Thoracic aorta (tissue), 2 donors: ENCODE measurements around the gene SPINT1. TPM values are rescaled to one million over a fixed set of nuclear protein-coding genes. Genes with fewer than 3 reads are reported as not detected.
A peak's percentile ranks its signal among the peaks of the same experiment; 100 is the strongest.

Source experiments
- ATAC-seq: fragments of 150-250 bp; one replicate; pipeline ENCODE4 v1.8.0; 2017; ENCODE audit warnings: low read depth; ENCODE audit not compliant: insufficient number of reproducible peaks, low FRiP score
- DNase-seq: peaks from one replicate; pipeline ENCODE4 v3.0.0-alpha.2; 2020; ENCODE audit warnings: low spot score
- H3K27ac ChIP-seq, 2 donors: fragments of 200-600 bp; sonication (generic); 1 replicate in 1 of 2; 2 replicates in 1 of 2; pipeline ENCODE4 v1.5.1; 2016; ENCODE audit warnings: mild to moderate bottlenecking in 2 of 2, moderate library complexity in 2 of 2
- H3K27me3 ChIP-seq: fragments of 200-600 bp; sonication (generic); replicated peaks from 2 replicates; pipeline ENCODE4 v1.6.0; 2016; ENCODE audit warnings: mild to moderate bottlenecking; ENCODE audit not compliant: insufficient read depth
- H3K36me3 ChIP-seq: fragments of 200-600 bp; sonication (generic); one replicate; pipeline ENCODE4 v1.5.1; 2016
- H3K4me1 ChIP-seq, 2 donors: fragments of 200-600 bp; sonication (generic); 1 replicate in 1 of 2; 2 replicates in 1 of 2; pipeline versions ENCODE4 v1.5.1 to v1.6.0; 2016; ENCODE audit warnings: low read depth in 2 of 2, mild to moderate bottlenecking in 1 of 2; ENCODE audit not compliant: control insufficient read depth in 1 of 2
- H3K4me3 ChIP-seq: fragments of 200-600 bp; sonication (generic); 2 replicates; pipeline ENCODE4 v1.5.1; 2016; ENCODE audit warnings: mild to moderate bottlenecking
- H3K9me3 ChIP-seq: fragments of 200-600 bp; sonication (generic); 2 replicates; pipeline ENCODE4 v1.5.1; 2016
- total RNA-seq, 2 donors: library from RNA; depleted of rRNA; stranded (reverse); fragments of >200 nt; gene quantifications; one replicate each; pipeline versions ENCODE4 v1.1.0 to v1.2.3, GENCODE V29; 2016
- TF ChIP-seq, protein P1 (sequence below): fragments of 200-600 bp; sonication (generic); IDR thresholded peaks from one replicate; pipeline ENCODE4 v1.5.1; 2019; ENCODE audit warnings: antibody characterized with exemption

SPINT1 gene
- total RNA-seq, 2 donors from 2014 or later, result 4.6 to 4.8 TPM

DNA sequence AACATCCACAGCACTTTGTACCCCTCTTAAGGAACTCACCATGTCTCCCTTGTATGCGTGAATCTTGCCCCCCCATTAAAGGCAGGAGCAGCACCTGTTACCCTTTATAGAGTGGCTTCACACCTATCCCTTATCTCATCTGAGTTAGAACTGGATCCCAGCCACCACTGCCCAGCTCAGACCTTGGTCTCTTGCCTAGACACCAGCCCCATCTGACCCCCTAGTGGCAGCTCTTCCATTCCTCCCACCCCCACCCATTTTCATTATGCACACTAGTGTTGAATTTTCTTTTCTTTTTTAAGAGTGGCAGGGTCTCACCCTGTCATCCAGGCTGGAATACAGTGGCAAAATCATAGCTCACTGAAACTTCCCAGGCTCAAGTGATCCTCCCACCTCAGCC, 40.2 kb upstream of the SPINT1 start:
- Histone ChIP-seq H3K9me3 (no peaks in the 10 kb centered on the region), H3K4me3 (no peak overlapping the region), H3K27ac (no peak overlapping the region), H3K4me1 (peaks cover 6 to 10% of the 10 kb centered on the region in 2 donors), H3K36me3 (no peaks in the 10 kb centered on the region), H3K27me3 (no peaks in the 10 kb centered on the region)
- no peak for DNase-seq
- no peak for ATAC-seq
- TF ChIP-seq, protein P1, sequence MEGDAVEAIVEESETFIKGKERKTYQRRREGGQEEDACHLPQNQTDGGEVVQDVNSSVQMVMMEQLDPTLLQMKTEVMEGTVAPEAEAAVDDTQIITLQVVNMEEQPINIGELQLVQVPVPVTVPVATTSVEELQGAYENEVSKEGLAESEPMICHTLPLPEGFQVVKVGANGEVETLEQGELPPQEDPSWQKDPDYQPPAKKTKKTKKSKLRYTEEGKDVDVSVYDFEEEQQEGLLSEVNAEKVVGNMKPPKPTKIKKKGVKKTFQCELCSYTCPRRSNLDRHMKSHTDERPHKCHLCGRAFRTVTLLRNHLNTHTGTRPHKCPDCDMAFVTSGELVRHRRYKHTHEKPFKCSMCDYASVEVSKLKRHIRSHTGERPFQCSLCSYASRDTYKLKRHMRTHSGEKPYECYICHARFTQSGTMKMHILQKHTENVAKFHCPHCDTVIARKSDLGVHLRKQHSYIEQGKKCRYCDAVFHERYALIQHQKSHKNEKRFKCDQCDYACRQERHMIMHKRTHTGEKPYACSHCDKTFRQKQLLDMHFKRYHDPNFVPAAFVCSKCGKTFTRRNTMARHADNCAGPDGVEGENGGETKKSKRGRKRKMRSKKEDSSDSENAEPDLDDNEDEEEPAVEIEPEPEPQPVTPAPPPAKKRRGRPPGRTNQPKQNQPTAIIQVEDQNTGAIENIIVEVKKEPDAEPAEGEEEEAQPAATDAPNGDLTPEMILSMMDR, result no peak

DNA sequence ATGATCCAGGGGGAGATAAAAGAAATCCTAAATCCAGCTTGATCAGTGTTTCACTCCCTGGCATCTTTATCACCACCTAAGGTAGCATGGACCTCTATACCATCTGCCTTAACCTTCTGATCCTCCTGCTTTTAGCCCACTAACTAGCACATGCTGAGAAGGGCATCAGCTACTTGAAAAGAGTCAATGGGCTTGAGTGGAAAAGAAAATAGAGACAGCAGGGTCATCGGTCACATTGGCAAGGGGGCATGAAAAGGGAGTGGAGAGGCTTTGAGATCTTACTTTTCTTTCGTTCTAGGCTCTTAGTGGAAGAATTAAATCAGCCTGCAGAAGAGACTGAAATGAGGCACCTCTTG, 37.2 kb upstream of the SPINT1 start:
- peaks cover 6 to 10% of the 10 kb centered on the region in 2 donors for H3K4me1 ChIP-seq

DNA sequence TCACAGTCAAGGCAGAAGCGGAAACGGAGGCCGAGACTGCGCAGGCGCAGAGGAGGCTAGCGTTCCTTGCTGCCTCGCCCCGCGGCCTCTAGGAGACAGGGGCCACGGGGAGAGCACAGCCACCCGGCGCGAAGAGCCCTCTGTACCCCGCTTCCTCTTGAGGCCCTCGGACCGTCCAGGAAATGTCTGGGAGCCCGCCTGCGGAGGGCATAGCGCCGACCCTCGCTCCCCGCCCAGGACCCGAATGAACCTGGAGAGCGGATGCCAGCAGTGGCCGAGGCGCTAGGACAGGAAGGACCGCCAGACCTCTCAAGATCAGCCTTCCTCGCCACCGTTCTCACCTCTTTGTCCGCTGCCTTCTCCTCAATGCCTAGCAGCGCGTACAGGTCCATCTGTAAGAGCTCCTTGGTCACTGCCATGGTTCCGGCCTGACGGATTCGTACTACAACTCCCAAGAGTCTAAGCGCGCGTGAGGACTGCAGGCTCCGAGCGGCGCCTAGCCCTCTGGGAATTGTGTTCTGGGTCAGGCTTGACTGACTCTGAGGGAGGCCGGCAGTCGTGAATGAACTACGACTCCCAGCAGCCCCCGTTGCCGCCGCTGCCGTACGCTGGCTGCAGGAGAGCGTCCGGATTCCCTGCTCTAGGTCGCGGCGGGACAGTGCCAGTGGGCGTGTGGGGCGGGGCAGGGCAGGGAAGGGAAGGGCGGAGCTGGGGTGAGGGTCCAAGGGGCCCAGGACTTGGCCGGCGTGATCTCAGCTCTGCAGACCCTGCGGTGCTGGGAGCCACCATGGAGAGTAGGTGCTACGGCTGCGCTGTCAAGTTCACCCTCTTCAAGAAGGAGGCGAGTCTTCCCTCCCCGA, 36.6 kb upstream of the SPINT1 start, which contains the start of the genes DNAJC17 and ZFYVE19:
Gene DNAJC17, minus strand, starts transcription at position 446 of the 860 bp plus-strand sequence. Its CDS starts 27 bp downstream, at position 419.
Gene ZFYVE19, plus strand, starts transcription at position 62 of the 860 bp plus-strand sequence. Its CDS starts 501 bp downstream, at position 563.
- DNase-seq (peak; percentile 93), ATAC-seq (peak; percentile 95)
- Histone ChIP-seq H3K9me3 (no peaks in the 10 kb centered on the region), H3K4me3 (peak within 1 kb of the TSS; percentile 97), H3K27ac (peak within 1 kb of the TSS; percentile 95 to 97), H3K4me1 (peaks cover 6 to 10% of the 10 kb centered on the region in 2 donors), H3K27me3 (no peaks in the 10 kb centered on the region), H3K36me3 (peaks cover 7% of the 10 kb centered on the region)
- TF ChIP-seq, protein P1, result peak; percentile 18

More for the DNA sequence above, 37.2 kb upstream of the SPINT1 start:
- H3K27me3 ChIP-seq, result no peaks in the 10 kb centered on the region
- peak overlapping the region; percentile 97 for H3K4me3 ChIP-seq
- peaks cover 7% of the 10 kb centered on the region for H3K36me3 ChIP-seq
- DNase-seq (no peak), ATAC-seq (no peak)
- TF ChIP-seq, protein P1, result no peak
- H3K9me3 ChIP-seq, result no peaks in the 10 kb centered on the region
- H3K27ac ChIP-seq, result peak overlapping the region; percentile 95 to 97

DNA sequence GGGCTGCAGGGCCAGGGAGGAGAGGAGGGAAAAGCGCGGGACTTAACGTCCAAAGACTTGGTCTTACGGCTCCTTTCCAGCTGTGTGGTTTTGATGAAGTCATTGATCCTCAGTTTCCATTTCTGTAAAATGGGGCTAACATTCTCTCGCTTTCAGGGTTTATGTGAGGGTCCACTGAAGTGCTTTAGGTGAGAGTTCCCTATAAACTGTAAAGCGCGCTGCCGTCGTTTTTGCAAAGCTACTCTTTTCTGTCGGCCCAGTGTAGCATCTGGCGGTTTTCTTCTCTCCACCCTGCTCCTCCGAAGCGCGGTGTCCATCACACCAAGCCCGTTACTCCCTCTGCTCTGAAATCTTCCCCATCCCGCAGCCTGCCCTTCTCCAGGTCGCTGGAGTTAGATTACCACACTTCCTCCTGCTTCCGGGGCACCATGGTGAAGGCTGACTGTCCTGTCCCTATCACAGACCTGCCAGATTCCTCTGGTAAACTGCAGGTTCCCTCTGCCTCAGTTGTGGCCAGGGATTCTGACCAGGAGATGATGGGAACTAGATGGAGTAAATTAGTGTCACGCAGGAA, 35.9 kb upstream of the SPINT1 start:
- no peak for ATAC-seq
- peaks cover 7% of the 10 kb centered on the region for H3K36me3 ChIP-seq
- peaks cover 6 to 10% of the 10 kb centered on the region in 2 donors for H3K4me1 ChIP-seq
- peak overlapping the region; percentile 97 for H3K4me3 ChIP-seq
- TF ChIP-seq, protein P1, result no peak
- no peak overlapping the region for H3K27ac ChIP-seq
- H3K27me3 ChIP-seq, result no peaks in the 10 kb centered on the region
- H3K9me3 ChIP-seq, result no peaks in the 10 kb centered on the region
- no peak for DNase-seq

DNA sequence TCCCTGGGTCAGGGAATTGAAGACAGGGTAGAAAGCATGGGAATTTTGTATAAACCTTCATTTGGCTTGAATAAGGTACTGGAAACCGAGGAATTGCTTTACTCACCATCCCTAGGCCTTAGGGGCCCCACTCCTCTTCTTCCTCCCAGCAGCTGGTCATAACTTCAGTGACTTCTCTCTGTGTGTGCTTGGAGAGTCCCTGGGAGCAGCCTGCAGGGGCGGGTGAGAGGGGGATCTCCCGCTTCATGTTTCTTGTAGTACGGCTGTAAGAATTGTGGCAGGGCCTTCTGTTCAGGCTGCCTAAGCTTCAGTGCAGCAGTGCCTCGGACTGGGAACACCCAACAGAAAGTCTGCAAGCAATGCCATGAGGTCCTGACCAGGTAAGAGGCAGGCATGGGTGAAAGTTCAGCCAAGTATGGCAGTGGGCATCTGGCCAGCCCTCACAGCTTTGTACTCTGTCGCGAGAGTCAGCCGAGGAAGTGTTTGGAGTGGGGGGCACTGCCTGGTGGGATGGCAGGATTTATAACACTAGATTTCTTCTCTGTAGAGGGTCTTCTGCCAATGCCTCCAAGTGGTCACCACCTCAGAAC, 34.9 kb upstream of the SPINT1 start:
- TF ChIP-seq, protein P1, result no peak
- ATAC-seq (no peak), DNase-seq (no peak)
- no peaks in the 10 kb centered on the region for H3K9me3 ChIP-seq
- H3K4me1 ChIP-seq, result peaks cover 6 to 10% of the 10 kb centered on the region in 2 donors
- H3K27me3 ChIP-seq, result no peaks in the 10 kb centered on the region
- peaks cover 10% of the 10 kb centered on the region for H3K36me3 ChIP-seq
- H3K27ac ChIP-seq, result no peak overlapping the region
- H3K4me3 ChIP-seq, result no peak overlapping the region
